Chondrocyte (in vitro differentiated cells): ENCODE measurements around the gene LUZP1. TPM values are rescaled to one million over a fixed set of nuclear protein-coding genes. Genes with fewer than 3 reads are reported as not detected.

Source experiments
- DNase-seq: peaks from one replicate; pipeline ENCODE4 v3.0.0; 2021; ENCODE audit warnings: mixed read lengths, low spot score
- H3K27ac Mint-ChIP-seq: one replicate; pipeline ENCODE4 v1.8.0; 2021; ENCODE audit warnings: mild to moderate bottlenecking, moderate library complexity, mixed read lengths; ENCODE audit not compliant: unreplicated experiment
- H3K27me3 Mint-ChIP-seq: 2 replicates; pipeline ENCODE4 v1.8.0; 2021; ENCODE audit warnings: low read depth, mixed read lengths
- H3K36me3 Mint-ChIP-seq: 2 replicates; pipeline ENCODE4 v1.8.0; 2021; ENCODE audit warnings: low read depth, mixed read lengths
- H3K4me1 Mint-ChIP-seq: 2 replicates; pipeline ENCODE4 v1.8.0; 2021; ENCODE audit warnings: low read depth, mild to moderate bottlenecking, mixed read lengths
- H3K4me3 Mint-ChIP-seq: one replicate; pipeline ENCODE4 v1.8.0; 2021; ENCODE audit warnings: mild to moderate bottlenecking, moderate library complexity, mixed read lengths; ENCODE audit not compliant: unreplicated experiment
- H3K9me3 Mint-ChIP-seq: 2 replicates; pipeline ENCODE4 v1.8.0; 2021; ENCODE audit warnings: low read depth, mixed read lengths
- CTCF ChIP-seq: fragments of 200-600 bp; sonication (generic); IDR thresholded peaks from 2 replicates; pipeline ENCODE4 v1.5.0; 2021; ENCODE audit warnings: antibody characterized with exemption, mild to moderate bottlenecking, moderate library complexity
- total RNA-seq: library from RNA; stranded (reverse); gene quantifications from 3 replicates; pipeline ENCODE4 v1.2.1, GENCODE V29; 2021

LUZP1 gene
- total RNA-seq, 1 donor from 2014 or later = 55.5 TPM

- peak overlapping the region; percentile 65 for H3K27ac Mint-ChIP-seq
- TF ChIP-seq CTCF = no peak
- no peaks in the 10 kb centered on the region for H3K27me3 Mint-ChIP-seq
- H3K4me1 Mint-ChIP-seq = peaks cover 69% of the 10 kb centered on the region
- H3K9me3 Mint-ChIP-seq = no peaks in the 10 kb centered on the region
- H3K4me3 Mint-ChIP-seq = no peak overlapping the region
- DNase-seq = no peak
- H3K36me3 Mint-ChIP-seq = no peaks in the 10 kb centered on the region
Measured at GRCh38 chr1:23116921-23117699, 51.5 kb downstream of the LUZP1 start.

- no peaks in the 10 kb centered on the region for H3K9me3 Mint-ChIP-seq
- TF ChIP-seq CTCF = no peak
- peak overlapping the region; percentile 78 for H3K27ac Mint-ChIP-seq
- H3K4me3 Mint-ChIP-seq = no peak overlapping the region
- no peak for DNase-seq
- peaks cover 72% of the 10 kb centered on the region for H3K4me1 Mint-ChIP-seq
- no peaks in the 10 kb centered on the region for H3K36me3 Mint-ChIP-seq
- H3K27me3 Mint-ChIP-seq = no peaks in the 10 kb centered on the region
Measured at GRCh38 chr1:23116216-23116836, 52.3 kb downstream of the LUZP1 start.

- Mint-ChIP-seq H3K4me1 (peaks cover 71% of the 10 kb centered on the region), H3K27ac (peak overlapping the region; percentile 85), H3K27me3 (no peaks in the 10 kb centered on the region), H3K9me3 (no peaks in the 10 kb centered on the region), H3K4me3 (peak overlapping the region; percentile 14), H3K36me3 (no peaks in the 10 kb centered on the region)
- no peak for TF ChIP-seq CTCF
- DNase-seq = no peak
Measured at GRCh38 chr1:23114424-23115079, 54.1 kb downstream of the LUZP1 start.

GRCh38 chr1:23111600-23112535, 56.8 kb downstream of the LUZP1 start:
- no peak for DNase-seq
- Mint-ChIP-seq H3K4me1 (peaks cover 63% of the 10 kb centered on the region), H3K4me3 (no peak overlapping the region), H3K27ac (peak overlapping the region; percentile 64), H3K27me3 (no peaks in the 10 kb centered on the region), H3K36me3 (peaks cover 9% of the 10 kb centered on the region), H3K9me3 (no peaks in the 10 kb centered on the region)
- TF ChIP-seq CTCF = no peak
